Ovary (tissue), 9 donors: ENCODE measurements around the gene CCDC85B. TPM values are rescaled to one million over a fixed set of nuclear protein-coding genes. Genes with fewer than 3 reads are reported as not detected.

Experiments
- DNase-seq, 5 donors: peaks; one replicate each; pipeline ENCODE4 v3.0.0-alpha.2; 2019 to 2020
- H3K27ac ChIP-seq, 2 donors: fragments of 200-600 bp; one replicate each; pipeline versions ENCODE4 v1.5.1 to v1.8.0; 2019 to 2022
- H3K27me3 ChIP-seq: fragments of 200-600 bp; one replicate; pipeline ENCODE4 v1.8.0; 2022
- H3K36me3 ChIP-seq: fragments of 200-600 bp; sonication (generic); one replicate; pipeline ENCODE4 v1.5.1; 2019
- H3K4me1 ChIP-seq: one replicate; pipeline ENCODE4 v1.8.1; 2013; ENCODE audit warnings: mild to moderate bottlenecking, moderate library complexity; ENCODE audit not compliant: insufficient read depth
- H3K4me3 ChIP-seq: fragments of 200-600 bp; sonication (generic); one replicate; pipeline ENCODE4 v1.5.1; 2017
- H3K9me3 ChIP-seq, 2 donors: fragments of 200-600 bp in 1 of 2; sonication (generic) in 1 of 2; one replicate each; pipeline versions ENCODE4 v1.5.1 to v1.8.1; 2013 to 2019; ENCODE audit warnings: mild to moderate bottlenecking in 1 of 2, moderate library complexity in 1 of 2
- CTCF ChIP-seq, 3 donors: fragments of 450-650 bp in 2 of 3; fragments of 200-600 bp in 1 of 3; IDR thresholded peaks; one replicate each; pipeline versions ENCODE4 v1.5.1 to v1.8.0; 2016 to 2022; ENCODE audit warnings: antibody characterized with exemption in 3 of 3, mild to moderate bottlenecking in 1 of 3
- EP300 ChIP-seq: sonication (generic); formaldehyde crosslinking; IDR thresholded peaks from one replicate; pipeline ENCODE4 v1.6.1; 2017; ENCODE audit warnings: antibody characterized with exemption
- POLR2A ChIP-seq: fragments of 450-650 bp; IDR thresholded peaks from one replicate; pipeline ENCODE4 v1.6.1; 2017; ENCODE audit warnings: antibody characterized with exemption, mild to moderate bottlenecking, moderate library complexity
- WGBS, 3 donors: extraction: QIAGEN DNeasy Blood & Tissue Kit in 1 of 3; methylation state at CpG; one replicate each; pipeline versions ENCODE4 v1.1.5 to v1.1.7; 2013 to 2017; 5-methylcytosine and 5-hydroxymethylcytosine counted together
- intact Hi-C, 4 donors: fragments of 100-400 bp; cut with DNase I; formaldehyde crosslinking; loops; one replicate each; pipeline versions ENCODE4 v1.11.0 to v1.15.1; 2022 to 2023
- polyA plus RNA-seq, 2 donors: library from polyadenylated mRNA; stranded (reverse); fragments of 200-250 nt in 1 of 2; fragments of 350-450 nt in 1 of 2; fragmentation: Illumina TruSeq in 1 of 2; extraction: RNeasy Lipid Tissue Mini Kit (QIAGEN cat#74804) in 1 of 2; gene quantifications; one replicate each; pipeline ENCODE4 v1.2.3, GENCODE V29; 2013 to 2014
- total RNA-seq, 7 donors: library from RNA; depleted of rRNA in 2 of 7; stranded (reverse); fragments of >200 nt in 2 of 7; fragmentation: NEBNext Ultra II Directional in 3 of 7; extraction: Animal tissue kit (Norgen Biotek cat#: 25700) in 3 of 7; gene quantifications; one replicate each; pipeline versions ENCODE4 v1.1.0 to v1.2.4, GENCODE V29; 2016 to 2023
- donor health status: DM: no; HTN: no; CAD: no; lungs with moderate emphysema.
- donor health status: DM: no; HTN: no; CAD: no.
- donor health status: Bipolar disorder and iron deficiency.
- donor health status: DM: yes; HTN: yes; CAD: no.
- donor health status: DM: no; HTN: no; CAD: no.
- donor health status: DM: yes; HTN: yes; CAD: no.

CCDC85B gene
- total and polyA plus RNA-seq, 9 donors, result 31.5 to 85.0 (median 55.6) TPM; not detected in 1

- Histone ChIP-seq H3K27me3 (no peaks in the 10 kb centered on the region), H3K27ac (peak overlapping the region; percentile 82 to 90), H3K4me1 (peaks cover 4% of the 10 kb centered on the region), H3K4me3 (peak overlapping the region; percentile 78), H3K36me3 (no peaks in the 10 kb centered on the region), H3K9me3 (no peaks in the 10 kb centered on the region)
- DNase-seq, result peak; percentile 97 to 100 (median 99)
- intact Hi-C loops, result no loop called here
- WGBS, 3 donors, result 0 to 1% (median 1%) methylated on average over 38 to 46 of the region's 46 CpGs
- TF ChIP-seq EP300 (peak; percentile 29), POLR2A (peak; percentile 97), CTCF (IDR thresholded peaks at IDR 0.05) (peak in 1 of 3 donors; percentile 25)
These were observed 31.2 kb upstream of the CCDC85B start for GRCh38 chr11:65859095-65859811.

- Histone ChIP-seq H3K27ac (peak overlapping the region; percentile 82 to 90), H3K4me3 (peak overlapping the region; percentile 78), H3K4me1 (peaks cover 4% of the 10 kb centered on the region), H3K9me3 (no peaks in the 10 kb centered on the region), H3K27me3 (no peaks in the 10 kb centered on the region), H3K36me3 (no peaks in the 10 kb centered on the region)
- intact Hi-C loops, result no loop called here
- TF ChIP-seq CTCF (IDR thresholded peaks at IDR 0.05) (no peak), EP300 (no peak), POLR2A (no peak)
- 0 to 1% (median 0%) methylated on average over 16 of the region's 16 CpGs for WGBS, 3 donors
- no peak for DNase-seq
These were observed 30.6 kb upstream of the CCDC85B start for GRCh38 chr11:65859812-65860277.

- Histone ChIP-seq H3K4me1 (peaks cover 4% of the 10 kb centered on the region), H3K4me3 (peak within 1 kb of the TSS; percentile 78), H3K9me3 (no peaks in the 10 kb centered on the region), H3K27me3 (no peaks in the 10 kb centered on the region), H3K36me3 (no peaks in the 10 kb centered on the region), H3K27ac (peak within 1 kb of the TSS; percentile 82 to 90)
- TF ChIP-seq EP300 (no peak), CTCF (IDR thresholded peaks at IDR 0.05) (peak; percentile 90 to 95 (median 94)), POLR2A (peak; percentile 64)
- peak; percentile 97 to 99 (median 98) for DNase-seq
- WGBS, 3 donors, result 1% methylated on average over 77 to 78 of the region's 78 CpGs
- intact Hi-C loops, result no loop called here
These were observed 30.0 kb upstream of the CCDC85B start, which contains the start of gene MUS81 for GRCh38 chr11:65860278-65861164. TSS of gene MUS81 (plus strand) at chr11:65860433. CDS start at chr11:65860754, 321 bp downstream.

- intact Hi-C loops, result no loop called here
- Histone ChIP-seq H3K36me3 (no peaks in the 10 kb centered on the region), H3K4me3 (peak overlapping the region; percentile 78), H3K27ac (peak overlapping the region; percentile 82 to 90), H3K9me3 (no peaks in the 10 kb centered on the region), H3K27me3 (no peaks in the 10 kb centered on the region), H3K4me1 (peaks cover 3% of the 10 kb centered on the region)
- 4 to 8% (median 6%) methylated on average over 14 of the region's 14 CpGs for WGBS, 3 donors
- DNase-seq, result peak in 1 of 5 donors; percentile 49
- no peak for TF ChIP-seq CTCF (IDR thresholded peaks at IDR 0.05)
- TF ChIP-seq EP300, result no peak
- no peak for TF ChIP-seq POLR2A
These were observed 29.3 kb upstream of the CCDC85B start for GRCh38 chr11:65861165-65861505.
